Astrocyte (in vitro differentiated cells and primary cell): Measurements from ENCODE around the gene PYGL.

Experiments used
- EZH2 ChIP-seq: IDR thresholded peaks from 2 replicates; pipeline ENCODE4 v1.6.1; 2012; ENCODE audit warnings: mild to moderate bottlenecking, low read length, inconsistent platforms; ENCODE audit not compliant: insufficient read depth
- TF ChIP-seq, protein P1 (sequence below): IDR thresholded peaks from 2 replicates; pipeline ENCODE4 v1.5.1; 2011; ENCODE audit warnings: low read depth, mild to moderate bottlenecking, inconsistent platforms, low read length, moderate library complexity; ENCODE audit not compliant: insufficient read depth

DNA sequence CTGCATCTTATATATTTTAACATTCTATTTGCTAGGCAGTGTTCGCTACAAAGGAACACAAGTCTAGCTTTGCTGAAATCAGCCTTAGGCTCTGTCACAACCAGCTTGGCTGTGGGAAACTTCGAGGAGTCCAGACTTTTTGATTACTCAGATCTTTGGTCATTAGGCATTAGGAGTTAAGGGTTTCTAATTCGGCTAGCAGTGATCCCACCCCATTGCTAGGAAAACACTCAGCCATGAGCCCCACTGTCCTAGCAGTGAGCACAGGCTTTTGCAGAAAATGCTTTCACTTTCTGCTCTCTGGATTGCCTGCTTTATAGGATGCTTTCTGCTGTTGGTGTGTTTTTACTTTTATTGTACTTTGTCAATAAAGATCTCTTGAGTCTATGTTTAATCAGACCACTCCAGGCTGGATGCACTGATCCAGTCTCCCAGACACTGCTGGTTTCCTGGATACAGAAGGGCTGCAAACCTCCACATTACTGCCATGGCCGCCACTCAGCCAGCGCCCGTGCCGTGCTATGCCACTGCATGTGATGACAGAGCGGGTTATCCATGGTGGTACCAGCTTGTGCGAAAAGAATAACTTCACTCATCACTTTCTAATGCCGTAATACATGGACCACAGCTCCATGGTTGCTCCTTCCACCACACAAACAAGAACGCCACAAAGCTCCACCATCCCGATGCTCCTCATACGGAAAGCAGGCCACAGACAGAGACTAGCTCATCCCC is 41.0 kb upstream of the PYGL start:
- TF ChIP-seq, protein P1, sequence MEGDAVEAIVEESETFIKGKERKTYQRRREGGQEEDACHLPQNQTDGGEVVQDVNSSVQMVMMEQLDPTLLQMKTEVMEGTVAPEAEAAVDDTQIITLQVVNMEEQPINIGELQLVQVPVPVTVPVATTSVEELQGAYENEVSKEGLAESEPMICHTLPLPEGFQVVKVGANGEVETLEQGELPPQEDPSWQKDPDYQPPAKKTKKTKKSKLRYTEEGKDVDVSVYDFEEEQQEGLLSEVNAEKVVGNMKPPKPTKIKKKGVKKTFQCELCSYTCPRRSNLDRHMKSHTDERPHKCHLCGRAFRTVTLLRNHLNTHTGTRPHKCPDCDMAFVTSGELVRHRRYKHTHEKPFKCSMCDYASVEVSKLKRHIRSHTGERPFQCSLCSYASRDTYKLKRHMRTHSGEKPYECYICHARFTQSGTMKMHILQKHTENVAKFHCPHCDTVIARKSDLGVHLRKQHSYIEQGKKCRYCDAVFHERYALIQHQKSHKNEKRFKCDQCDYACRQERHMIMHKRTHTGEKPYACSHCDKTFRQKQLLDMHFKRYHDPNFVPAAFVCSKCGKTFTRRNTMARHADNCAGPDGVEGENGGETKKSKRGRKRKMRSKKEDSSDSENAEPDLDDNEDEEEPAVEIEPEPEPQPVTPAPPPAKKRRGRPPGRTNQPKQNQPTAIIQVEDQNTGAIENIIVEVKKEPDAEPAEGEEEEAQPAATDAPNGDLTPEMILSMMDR, result no peak
- TF ChIP-seq EZH2, result no peak
